PC-3 (cell line): ENCODE results near the gene ARHGAP15. TPM values are rescaled to one million over a fixed set of nuclear protein-coding genes. Genes with fewer than 3 reads are reported as not detected.

ENCODE experiments used
- ATAC-seq: fragments of 200-7000 bp; cut with Tn5 transposase; 2 replicates; pipeline ENCODE4 v1.9.1; 2020; ENCODE audit warnings: mild to moderate bottlenecking, moderate library complexity
- BruUV-seq: library from RNA; stranded (reverse); fragments of 400-500 nt; replicated peaks from 2 replicates; lab custom pipeline; 2021; lab: Mats Ljungman, UMichigan
- CTCF ChIA-PET: fragments of 300-600 bp; sonication (Branson Sonifier 250); formaldehyde crosslinking; loops from one replicate; lab custom pipeline; 2022; ENCODE audit warnings: antibody characterized with exemption; lab: Charles Lee
- POLR2A ChIA-PET: fragments of 300-600 bp; sonication (Branson Sonifier 250); formaldehyde crosslinking; loops from one replicate; lab custom pipeline; 2022; ENCODE audit warnings: antibody characterized with exemption; ENCODE audit not compliant: unreplicated experiment; lab: Charles Lee
- DNase-seq: peaks from one replicate; pipeline ENCODE4 v3.0.0-alpha.2; 2015
- H2AFZ ChIP-seq: fragments of 300-600 bp; sonication (generic); 2 replicates; pipeline ENCODE4 v1.6.0; 2016; ENCODE audit warnings: antibody characterized with exemption, low read length
- H3F3A ChIP-seq: fragments of 300-600 bp; sonication (generic); one replicate; pipeline ENCODE4 v1.6.0; 2017; ENCODE audit warnings: antibody characterized with exemption, low read length, control low read depth, mild to moderate bottlenecking; ENCODE audit not compliant: unreplicated experiment
- H3K27ac ChIP-seq: fragments of 300-600 bp; sonication (generic); 2 replicates; pipeline ENCODE4 v1.5.1; 2016; ENCODE audit warnings: mild to moderate bottlenecking, low read length
- H3K27me3 ChIP-seq: fragments of 300-600 bp; sonication (generic); 2 replicates; pipeline ENCODE4 v1.6.1; 2016; ENCODE audit warnings: low read length, mixed read lengths
- H3K36me3 ChIP-seq: fragments of 300-600 bp; sonication (generic); 2 replicates; pipeline ENCODE4 v1.6.1; 2016; ENCODE audit warnings: low read depth, mixed run types, low read length, mixed read lengths
- H3K4me1 ChIP-seq: fragments of 300-600 bp; sonication (generic); 2 replicates; pipeline ENCODE4 v1.5.1; 2016; ENCODE audit warnings: low read length; ENCODE audit not compliant: insufficient read depth
- H3K4me2 ChIP-seq: fragments of 300-600 bp; sonication (generic); 2 replicates; pipeline ENCODE4 v1.6.0; 2016; ENCODE audit warnings: low read length
- H3K4me3 ChIP-seq: fragments of 300-600 bp; sonication (generic); 2 replicates; pipeline ENCODE4 v1.5.1; 2016; ENCODE audit warnings: mild to moderate bottlenecking, low read length, mixed read lengths
- H3K79me2 ChIP-seq: fragments of 300-600 bp; sonication (generic); 2 replicates; pipeline ENCODE4 v1.6.1; 2017; ENCODE audit warnings: low read length, mixed read lengths
- H3K9ac ChIP-seq: fragments of 300-600 bp; sonication (generic); 2 replicates; pipeline ENCODE4 v1.6.0; 2016; ENCODE audit warnings: mild to moderate bottlenecking, low read length
- H3K9me2 ChIP-seq: fragments of 300-600 bp; sonication (generic); replicated peaks from 2 replicates; pipeline ENCODE4 v1.6.1; 2016; ENCODE audit warnings: mixed run types, low read length, mixed read lengths
- H3K9me3 ChIP-seq: fragments of 300-600 bp; sonication (generic); 2 replicates; pipeline ENCODE4 v1.6.1; 2016; ENCODE audit warnings: low read length, mixed read lengths
- H4K20me1 ChIP-seq: fragments of 300-600 bp; sonication (generic); 2 replicates; pipeline ENCODE4 v1.6.1; 2016; ENCODE audit warnings: low read length, mixed read lengths
- CTCF ChIP-seq: fragments of 300-600 bp; sonication (generic); conservative IDR thresholded peaks from 2 replicates; pipeline ENCODE4 v1.5.1; 2017; ENCODE audit warnings: antibody characterized with exemption, low read depth, mild to moderate bottlenecking, low read length
- EZH2 ChIP-seq: fragments of 300-600 bp; sonication (generic); IDR thresholded peaks from one replicate; pipeline ENCODE4 v1.6.1; 2017; ENCODE audit warnings: antibody characterized with exemption, mild to moderate bottlenecking, low read length; ENCODE audit not compliant: unreplicated experiment
- EZH2phosphoT487 ChIP-seq: fragments of 300-600 bp; sonication (generic); IDR thresholded peaks from 2 replicates; pipeline ENCODE4 v1.6.1; 2018; ENCODE audit warnings: mild to moderate bottlenecking, antibody characterized with exemption, low read length, borderline replicate concordance
- intact Hi-C: fragments of 100-400 bp; cut with micrococcal nuclease; formaldehyde crosslinking; loops from 2 replicates; pipeline ENCODE4 v1.9.0; 2023
- total RNA-seq: library from RNA; depleted of rRNA; stranded (reverse); fragments of >200 nt; gene quantifications from 2 replicates; pipeline ENCODE4 v1.2.3, GENCODE V29; 2014

ARHGAP15 gene
- total RNA-seq, 1 experiment from 2014 or later: not detected

- Histone ChIP-seq H3K9me2 (no peaks in the 10 kb centered on the region), H3K27ac (no peak overlapping the region), H3K4me1 (no peaks in the 10 kb centered on the region), H3K4me3 (no peak overlapping the region), H3K9ac (no peak overlapping the region), H3K9me3 (no peaks in the 10 kb centered on the region), H2AFZ (no peak overlapping the region), H3K4me2 (no peak overlapping the region), H3K27me3 (no peaks in the 10 kb centered on the region), H3F3A (no peaks in the 10 kb centered on the region), H3K79me2 (no peaks in the 10 kb centered on the region), H3K36me3 (no peaks in the 10 kb centered on the region), H4K20me1 (no peaks in the 10 kb centered on the region)
- ChIA-PET CTCF (no interaction called here), POLR2A (no interaction called here)
- DNase-seq (no peak), ATAC-seq (no peak)
- BruUV-seq: no TSS peak
- no peak for TF ChIP-seq CTCF
- TF ChIP-seq EZH2: no peak
- TF ChIP-seq EZH2phosphoT487: no peak
- intact Hi-C loops: no loop called here
Observed at GRCh38 chr2:143616452-143616851, 487.2 kb downstream of the ARHGAP15 start.

- no peaks in the 10 kb centered on the region for H3K79me2 ChIP-seq
- no TSS peak for BruUV-seq
- TF ChIP-seq CTCF (no peak), EZH2 (no peak), EZH2phosphoT487 (no peak)
- intact Hi-C loops: no loop called here
- ATAC-seq (no peak), DNase-seq (no peak)
- POLR2A ChIA-PET: no interaction called here
- no peak overlapping the region for H3K27ac ChIP-seq
- H3K27me3 ChIP-seq: no peaks in the 10 kb centered on the region
- no peaks in the 10 kb centered on the region for H3K9me2 ChIP-seq
- H3K9ac ChIP-seq: no peak overlapping the region
- no peaks in the 10 kb centered on the region for H3K36me3 ChIP-seq
- H3K4me3 ChIP-seq: no peak overlapping the region
- H4K20me1 ChIP-seq: no peaks in the 10 kb centered on the region
- no peak overlapping the region for H2AFZ ChIP-seq
- H3K4me1 ChIP-seq: no peaks in the 10 kb centered on the region
- no peaks in the 10 kb centered on the region for H3F3A ChIP-seq
- H3K4me2 ChIP-seq: no peak overlapping the region
- H3K9me3 ChIP-seq: no peaks in the 10 kb centered on the region
- CTCF ChIA-PET: no interaction called here
Observed at GRCh38 chr2:143617803-143618415, 488.7 kb downstream of the ARHGAP15 start.

- no TSS peak for BruUV-seq
- no peaks in the 10 kb centered on the region for H3K79me2 ChIP-seq
- no peak overlapping the region for H3K27ac ChIP-seq
- H3K27me3 ChIP-seq: no peaks in the 10 kb centered on the region
- H3K4me1 ChIP-seq: no peaks in the 10 kb centered on the region
- no peak overlapping the region for H3K4me3 ChIP-seq
- no peaks in the 10 kb centered on the region for H3K9me3 ChIP-seq
- TF ChIP-seq CTCF (no peak), EZH2 (no peak), EZH2phosphoT487 (no peak)
- no peak overlapping the region for H3K9ac ChIP-seq
- no peaks in the 10 kb centered on the region for H3K9me2 ChIP-seq
- H2AFZ ChIP-seq: no peak overlapping the region
- no peaks in the 10 kb centered on the region for H4K20me1 ChIP-seq
- no peak overlapping the region for H3K4me2 ChIP-seq
- no peak for DNase-seq
- intact Hi-C loops: no loop called here
- H3F3A ChIP-seq: no peaks in the 10 kb centered on the region
- CTCF ChIA-PET: no interaction called here
- no peak for ATAC-seq
- POLR2A ChIA-PET: no interaction called here
- no peaks in the 10 kb centered on the region for H3K36me3 ChIP-seq
Observed at GRCh38 chr2:143622106-143622505, 492.9 kb downstream of the ARHGAP15 start.
